Measurements from ENCODE around the gene ROR2. TPM values are rescaled to one million over a fixed set of nuclear protein-coding genes. Genes with fewer than 3 reads are reported as not detected.

The ROR2 gene
- total RNA-seq, 3 donors from 2014 or later: 0.10 to 0.16 (median 0.11) TPM

DNA sequence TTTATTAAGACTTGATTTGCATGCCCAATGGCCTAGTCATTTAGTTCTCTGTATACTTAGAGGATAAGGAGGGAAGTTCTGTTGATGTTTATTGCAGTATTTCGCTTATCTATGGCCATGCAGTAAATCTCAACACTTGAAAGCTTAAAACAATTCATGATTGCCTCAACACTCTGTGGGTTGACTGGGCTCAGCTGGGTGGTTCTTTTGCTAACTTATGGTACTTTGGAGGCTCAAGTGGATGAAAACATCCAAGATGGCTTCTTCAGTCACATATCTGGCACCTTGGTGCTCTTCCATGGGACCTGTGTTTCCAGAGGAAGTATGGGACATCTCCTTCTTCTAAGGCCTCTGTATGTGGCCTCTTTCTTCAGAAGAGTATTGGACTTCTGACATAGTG lies 10.3 kb upstream of the ROR2 start:
- Mint-ChIP-seq H3K27me3 (ENCODE audit: low read depth) (peaks cover 4% of the 10 kb centered on the region), H3K4me1 (ENCODE audit: low read depth) (no peaks in the 10 kb centered on the region), H3K36me3 (ENCODE audit: insufficient read depth) (no peaks in the 10 kb centered on the region), H3K4me3 (no peak overlapping the region), H3K9me3 (peaks cover 6% of the 10 kb centered on the region)
- DNase-seq (no peak), ATAC-seq (no peak)

DNA sequence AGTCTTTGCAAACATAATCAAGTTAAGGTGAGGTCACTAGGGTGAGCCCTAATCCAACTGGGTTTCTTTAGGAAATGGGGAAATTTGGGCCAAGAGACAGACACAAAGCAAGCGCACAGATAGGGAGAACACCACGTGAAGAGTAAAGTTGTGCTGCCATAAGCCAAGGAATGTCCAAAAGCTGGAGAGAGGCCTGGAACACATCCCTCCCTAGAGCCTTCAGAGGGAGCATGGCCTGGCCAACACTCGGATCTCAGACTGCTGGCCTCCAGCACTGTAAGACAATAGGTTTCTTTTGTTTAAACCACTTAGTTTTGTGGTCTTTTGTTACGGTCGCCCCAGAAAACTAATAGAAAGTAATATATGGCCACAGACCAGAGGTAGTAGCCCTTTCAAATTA lies 8.1 kb upstream of the ROR2 start:
- H3K4me1 Mint-ChIP-seq (ENCODE audit: low read depth): peaks cover 3% of the 10 kb centered on the region
- H3K27me3 Mint-ChIP-seq (ENCODE audit: low read depth): peaks cover 23% of the 10 kb centered on the region
- H3K36me3 Mint-ChIP-seq (ENCODE audit: insufficient read depth): no peaks in the 10 kb centered on the region
- peaks cover 6% of the 10 kb centered on the region for H3K9me3 Mint-ChIP-seq
- no peak overlapping the region for H3K4me3 Mint-ChIP-seq
- no peak for ATAC-seq
- DNase-seq: no peak

DNA sequence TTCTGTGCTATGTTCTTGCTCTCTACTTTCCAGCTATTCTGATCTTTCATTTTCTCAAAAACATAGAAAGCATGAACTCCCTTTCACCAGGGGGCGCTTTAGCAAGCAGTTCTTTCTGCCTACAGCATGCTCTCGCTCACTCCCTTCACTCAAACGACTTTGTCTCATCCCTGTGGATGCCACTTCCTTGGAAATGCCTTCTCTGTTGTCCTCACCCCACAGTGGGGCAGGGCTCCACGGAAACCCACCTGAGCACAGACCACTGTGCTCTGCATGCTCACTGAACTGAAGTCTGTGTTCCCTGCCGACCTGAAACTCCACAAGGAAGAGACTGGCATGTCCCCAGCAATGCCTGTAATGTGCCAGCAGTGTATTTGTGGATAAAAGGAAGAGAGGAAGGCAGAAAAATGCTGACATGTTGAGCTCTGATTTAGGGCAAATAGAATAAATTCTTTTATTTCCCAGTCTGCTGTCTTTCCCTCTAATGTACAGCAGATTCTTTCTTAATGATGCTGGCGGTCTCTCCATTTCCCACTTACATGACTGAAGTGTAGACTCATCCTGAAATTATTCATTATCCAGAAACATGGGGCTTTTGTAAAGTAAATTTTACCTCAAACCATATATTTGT lies 4.9 kb upstream of the ROR2 start:
- H3K4me3 Mint-ChIP-seq: no peak overlapping the region
- H3K9me3 Mint-ChIP-seq: peaks cover 2% of the 10 kb centered on the region
- H3K27me3 Mint-ChIP-seq (ENCODE audit: low read depth): peaks cover 48% of the 10 kb centered on the region
- DNase-seq: no peak
- H3K4me1 Mint-ChIP-seq (ENCODE audit: low read depth): peaks cover 9% of the 10 kb centered on the region
- H3K36me3 Mint-ChIP-seq (ENCODE audit: insufficient read depth): no peaks in the 10 kb centered on the region
- ATAC-seq: no peak

DNA sequence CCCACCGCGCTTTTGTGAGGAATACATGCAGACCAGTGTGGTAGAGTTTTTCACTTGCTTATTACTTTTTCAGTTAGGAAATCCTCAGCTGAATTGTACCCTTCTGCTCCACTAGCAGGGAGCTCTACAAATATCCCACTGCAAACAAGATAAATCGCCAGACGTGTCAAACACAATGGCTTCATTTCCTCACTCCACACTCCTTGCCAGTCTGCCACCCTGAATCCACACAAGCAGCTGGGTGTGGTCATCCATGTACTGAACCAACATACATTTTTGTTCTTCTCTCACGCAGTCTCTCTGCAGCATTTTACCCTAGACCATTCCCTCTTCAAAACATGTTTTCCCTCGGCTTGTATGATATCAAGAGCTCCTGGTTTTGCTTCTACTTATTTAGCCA lies 3.7 kb upstream of the ROR2 start:
- peaks cover 9% of the 10 kb centered on the region for H3K4me1 Mint-ChIP-seq (ENCODE audit: low read depth)
- H3K9me3 Mint-ChIP-seq: peaks cover 2% of the 10 kb centered on the region
- DNase-seq (no peak), ATAC-seq (no peak)
- H3K4me3 Mint-ChIP-seq: no peak overlapping the region
- no peaks in the 10 kb centered on the region for H3K36me3 Mint-ChIP-seq (ENCODE audit: insufficient read depth)
- H3K27me3 Mint-ChIP-seq (ENCODE audit: low read depth): peaks cover 48% of the 10 kb centered on the region

DNA sequence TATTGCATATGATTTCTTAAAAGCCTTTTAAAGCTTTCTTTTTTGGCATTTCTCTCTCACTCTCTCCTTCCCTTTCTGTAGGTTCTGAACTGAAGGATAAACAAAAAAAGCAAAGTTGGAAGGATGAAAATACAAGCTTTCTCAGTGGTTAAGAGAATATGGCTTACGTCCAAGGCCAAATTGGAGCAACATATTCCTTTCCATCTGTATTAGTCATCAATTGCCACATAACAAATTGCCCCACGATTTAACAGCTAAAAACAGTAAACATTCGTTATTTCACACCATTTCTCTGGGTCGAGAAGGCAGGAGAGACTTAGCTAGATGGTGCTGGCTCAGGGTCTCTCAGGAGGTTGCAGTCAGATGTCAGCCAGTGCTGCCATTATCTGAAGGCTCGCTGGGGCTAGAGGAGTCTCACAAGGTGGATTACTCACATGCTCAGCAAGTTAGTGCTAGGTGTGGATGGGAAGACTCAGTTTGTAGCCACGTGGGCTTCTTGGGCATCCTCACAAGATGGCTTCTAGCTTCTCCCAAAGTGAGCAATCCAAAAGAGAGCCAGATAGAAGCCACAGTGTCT lies 2.0 kb upstream of the ROR2 start:
- DNase-seq: no peak
- ATAC-seq: no peak
- H3K4me1 Mint-ChIP-seq (ENCODE audit: low read depth): peaks cover 9% of the 10 kb centered on the region
- H3K27me3 Mint-ChIP-seq (ENCODE audit: low read depth): peaks cover 59% of the 10 kb centered on the region
- H3K4me3 Mint-ChIP-seq: no peak overlapping the region
- peaks cover 2% of the 10 kb centered on the region for H3K9me3 Mint-ChIP-seq
- no peaks in the 10 kb centered on the region for H3K36me3 Mint-ChIP-seq (ENCODE audit: insufficient read depth)

DNA sequence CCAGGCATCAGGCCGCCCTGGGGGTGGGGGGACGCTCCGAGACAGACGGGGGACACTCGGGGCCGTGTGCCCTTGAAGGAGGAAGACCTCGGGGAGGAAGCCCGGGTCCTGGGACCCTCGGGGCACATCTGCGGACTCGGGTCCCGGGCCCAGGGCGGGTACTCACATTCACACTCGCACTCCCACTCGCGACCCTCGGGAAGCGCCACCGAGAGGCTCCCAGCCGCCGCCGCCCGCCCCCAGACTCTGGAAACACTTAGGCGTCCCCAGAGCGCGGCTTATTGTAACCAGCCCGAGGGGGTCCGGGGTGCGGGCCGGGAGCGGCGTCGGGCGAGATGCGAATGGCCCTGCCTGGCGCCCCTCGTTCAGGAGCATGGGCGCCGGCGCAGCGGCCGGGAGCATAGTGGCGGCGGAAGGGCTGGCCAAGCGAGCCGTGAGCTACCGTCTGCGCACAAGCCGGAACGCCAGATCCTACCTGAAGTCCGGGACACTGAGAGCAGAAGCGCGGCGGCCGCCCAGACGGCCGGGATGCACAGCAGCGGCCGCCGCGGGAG lies 559 bp downstream of the ROR2 start:
- Mint-ChIP-seq H3K9me3 (peaks cover 2% of the 10 kb centered on the region), H3K4me3 (no peak overlapping the region), H3K27me3 (ENCODE audit: low read depth) (peaks cover 65% of the 10 kb centered on the region), H3K36me3 (ENCODE audit: insufficient read depth) (no peaks in the 10 kb centered on the region), H3K4me1 (ENCODE audit: low read depth) (peaks cover 6% of the 10 kb centered on the region)
- DNase-seq (no peak), ATAC-seq (peak; percentile 27 to 32)

DNA sequence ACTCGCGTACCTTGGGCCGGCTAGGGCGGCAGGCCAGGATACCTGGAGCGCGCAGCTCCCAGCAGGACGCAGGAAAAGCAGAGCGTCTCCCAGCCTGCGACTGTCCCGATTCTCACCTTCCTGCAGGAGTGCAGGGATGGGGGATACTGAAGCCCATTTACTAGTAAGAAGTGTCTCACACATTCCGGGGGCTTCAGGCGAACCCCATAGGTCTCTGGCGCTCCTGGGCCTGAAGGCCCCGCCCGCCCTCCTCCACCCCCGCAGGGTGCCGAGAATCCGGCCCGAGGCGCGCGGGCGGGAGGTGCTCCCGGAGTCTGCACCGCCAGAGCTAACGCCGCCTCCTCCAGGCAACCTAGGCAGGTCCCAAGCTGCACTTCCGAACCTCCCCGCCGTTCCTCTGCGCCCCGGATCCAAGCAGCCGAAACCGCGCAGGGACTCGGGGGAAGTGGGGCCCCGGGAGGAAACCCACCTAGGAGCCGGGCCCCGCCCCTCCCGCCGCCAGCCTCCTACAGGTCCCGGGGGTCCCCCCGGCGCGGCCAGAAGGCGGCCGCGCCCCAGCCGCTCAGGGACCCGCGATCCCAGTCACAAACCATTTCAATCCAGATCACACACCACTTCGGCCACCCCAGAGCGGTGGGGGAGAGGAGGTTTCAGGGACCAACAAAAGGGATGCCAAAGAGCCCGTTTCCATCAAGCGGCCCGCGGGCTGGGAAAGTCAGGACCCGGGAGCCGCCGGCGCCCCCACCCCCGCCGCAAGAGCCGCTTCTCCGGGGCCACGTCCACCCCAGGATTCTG lies 1.2 kb downstream of the ROR2 start:
- ATAC-seq (peak; percentile 49), DNase-seq (no peak)
- peaks cover 64% of the 10 kb centered on the region for H3K27me3 Mint-ChIP-seq (ENCODE audit: low read depth)
- no peak overlapping the region for H3K4me3 Mint-ChIP-seq
- no peaks in the 10 kb centered on the region for H3K36me3 Mint-ChIP-seq (ENCODE audit: insufficient read depth)
- H3K4me1 Mint-ChIP-seq (ENCODE audit: low read depth): peaks cover 6% of the 10 kb centered on the region
- H3K9me3 Mint-ChIP-seq: peaks cover 2% of the 10 kb centered on the region

DNA sequence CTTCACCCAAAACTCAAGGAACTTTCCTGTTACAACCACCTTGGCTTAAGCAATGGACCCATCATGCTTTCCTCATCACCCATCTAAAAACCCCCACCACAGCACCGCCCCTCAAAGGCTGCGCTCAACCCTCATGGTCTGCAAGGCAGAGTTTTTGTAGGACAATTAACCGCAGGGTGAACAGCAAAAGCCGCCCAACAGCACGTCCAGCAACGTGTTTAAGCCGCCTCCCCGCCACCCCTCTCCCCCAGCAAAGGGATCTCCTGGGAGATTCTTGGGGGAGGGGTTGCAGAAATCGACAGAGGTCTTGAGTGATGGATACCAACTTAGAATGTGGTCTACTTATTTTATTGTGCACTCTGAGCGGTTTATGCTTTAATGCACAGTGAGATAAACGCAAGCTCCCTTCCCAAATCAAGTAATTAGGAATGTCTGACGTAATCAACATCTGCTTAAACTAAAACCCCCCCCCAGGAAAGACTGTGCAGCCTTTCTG lies 1.9 kb downstream of the ROR2 start:
- no peak for DNase-seq
- H3K4me1 Mint-ChIP-seq (ENCODE audit: low read depth): peaks cover 6% of the 10 kb centered on the region
- peaks cover 64% of the 10 kb centered on the region for H3K27me3 Mint-ChIP-seq (ENCODE audit: low read depth)
- no peaks in the 10 kb centered on the region for H3K36me3 Mint-ChIP-seq (ENCODE audit: insufficient read depth)
- ATAC-seq: no peak
- peaks cover 2% of the 10 kb centered on the region for H3K9me3 Mint-ChIP-seq
- no peak overlapping the region for H3K4me3 Mint-ChIP-seq

DNA sequence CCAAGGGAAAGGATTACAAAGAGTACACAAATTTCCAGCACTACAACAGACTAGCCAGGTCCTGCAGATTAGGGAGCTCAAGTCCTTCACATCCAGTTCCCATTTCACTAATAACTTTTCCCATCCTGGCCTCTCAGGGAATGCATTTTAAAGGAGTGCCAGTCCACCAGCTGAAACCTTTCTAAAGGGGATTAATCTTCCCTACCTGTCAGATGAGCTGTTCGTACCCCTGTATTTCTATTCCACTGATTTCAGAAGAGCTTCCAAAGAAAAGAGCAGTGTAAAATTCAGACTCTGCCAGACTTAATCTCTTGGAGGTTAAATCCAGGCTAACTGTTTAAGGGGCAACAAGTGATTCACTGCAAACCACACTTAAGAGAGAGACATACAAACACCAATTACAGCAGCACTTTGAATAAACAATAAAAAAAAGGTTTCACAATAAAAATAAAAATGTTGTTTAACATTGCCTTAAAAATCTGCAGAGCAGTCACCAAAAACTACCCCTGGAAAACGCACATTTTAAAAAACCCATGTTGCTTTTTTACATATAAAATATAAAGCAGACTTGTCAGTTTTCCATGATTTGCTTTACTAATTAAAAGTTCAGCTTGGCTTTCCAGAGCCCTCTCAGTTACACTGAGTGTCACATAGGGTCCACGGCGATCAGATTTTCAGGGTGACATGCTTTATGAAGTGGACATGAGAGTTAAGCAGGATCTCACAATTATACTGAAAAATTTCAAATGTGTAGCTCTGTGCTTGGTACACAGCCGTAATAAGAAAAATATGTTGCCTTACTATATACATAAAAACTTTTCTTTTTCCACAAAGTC lies 3.2 kb downstream of the ROR2 start:
- H3K27me3 Mint-ChIP-seq (ENCODE audit: low read depth): peaks cover 57% of the 10 kb centered on the region
- H3K36me3 Mint-ChIP-seq (ENCODE audit: insufficient read depth): no peaks in the 10 kb centered on the region
- DNase-seq: no peak
- H3K9me3 Mint-ChIP-seq: no peaks in the 10 kb centered on the region
- ATAC-seq: no peak
- H3K4me3 Mint-ChIP-seq: no peak overlapping the region
- peaks cover 6% of the 10 kb centered on the region for H3K4me1 Mint-ChIP-seq (ENCODE audit: low read depth)

DNA sequence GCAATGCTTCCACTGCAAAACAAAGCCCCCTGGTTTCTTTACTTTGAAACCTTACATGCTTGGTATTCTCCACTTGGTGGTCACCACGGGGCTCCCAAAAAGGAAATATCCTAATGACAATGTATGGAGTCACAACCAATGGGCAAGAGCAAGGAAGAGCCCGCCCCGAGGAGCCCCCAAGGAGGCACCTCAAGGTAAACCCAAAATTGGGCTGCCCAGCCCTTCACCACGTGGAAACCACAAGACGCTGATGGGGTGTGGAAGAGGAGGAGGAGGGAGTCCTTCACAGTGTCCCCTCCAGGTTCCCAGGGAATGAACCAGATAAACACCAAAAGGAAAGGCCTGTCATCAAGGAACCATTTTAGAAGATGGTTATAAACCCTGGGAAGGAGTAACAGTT lies 3.8 kb downstream of the ROR2 start:
- no peaks in the 10 kb centered on the region for H3K36me3 Mint-ChIP-seq (ENCODE audit: insufficient read depth)
- H3K9me3 Mint-ChIP-seq: no peaks in the 10 kb centered on the region
- ATAC-seq (no peak), DNase-seq (no peak)
- H3K4me3 Mint-ChIP-seq: no peak overlapping the region
- H3K27me3 Mint-ChIP-seq (ENCODE audit: low read depth): peaks cover 52% of the 10 kb centered on the region
- H3K4me1 Mint-ChIP-seq (ENCODE audit: low read depth): peaks cover 6% of the 10 kb centered on the region

DNA sequence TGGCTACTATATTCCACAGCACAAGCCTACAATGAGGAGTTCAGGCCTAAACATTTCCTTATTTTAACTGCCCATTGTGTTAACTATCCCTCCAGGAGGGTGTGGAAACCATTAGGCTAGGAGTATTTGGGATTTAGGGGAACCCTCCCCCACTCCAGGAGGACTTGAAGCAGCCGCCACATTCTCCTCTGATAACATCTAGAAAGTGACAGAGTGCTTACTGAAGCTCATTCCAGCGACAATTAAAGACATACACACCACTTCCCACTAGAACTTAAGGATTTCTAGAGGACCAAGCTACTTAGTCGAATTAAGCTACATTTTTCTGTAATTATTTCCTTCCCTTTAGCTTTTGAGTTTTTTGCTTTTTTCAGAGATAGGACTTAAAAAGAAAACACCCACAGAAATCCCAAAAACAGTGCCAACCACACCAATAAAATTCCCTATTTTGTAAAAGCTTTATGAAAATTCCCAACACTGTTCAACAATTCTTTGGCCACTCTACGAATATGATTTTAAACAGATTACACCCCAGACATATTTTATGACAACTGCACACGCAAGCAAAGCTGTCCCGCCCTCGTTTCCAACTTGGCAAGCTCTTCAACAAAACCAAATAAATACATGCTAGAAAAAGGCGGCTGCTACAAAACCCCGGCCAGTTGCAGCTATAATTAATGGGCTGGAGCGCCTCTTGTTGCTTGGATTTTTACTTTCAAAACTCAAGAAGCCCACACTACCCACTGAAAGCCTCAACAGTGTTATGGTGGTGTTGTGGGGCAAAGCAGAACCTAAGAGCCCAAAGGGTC lies 4.5 kb downstream of the ROR2 start:
- DNase-seq (no peak), ATAC-seq (no peak)
- peaks cover 45% of the 10 kb centered on the region for H3K27me3 Mint-ChIP-seq (ENCODE audit: low read depth)
- H3K4me1 Mint-ChIP-seq (ENCODE audit: low read depth): peaks cover 2% of the 10 kb centered on the region
- H3K4me3 Mint-ChIP-seq: no peak overlapping the region
- H3K9me3 Mint-ChIP-seq: no peaks in the 10 kb centered on the region
- no peaks in the 10 kb centered on the region for H3K36me3 Mint-ChIP-seq (ENCODE audit: insufficient read depth)

DNA sequence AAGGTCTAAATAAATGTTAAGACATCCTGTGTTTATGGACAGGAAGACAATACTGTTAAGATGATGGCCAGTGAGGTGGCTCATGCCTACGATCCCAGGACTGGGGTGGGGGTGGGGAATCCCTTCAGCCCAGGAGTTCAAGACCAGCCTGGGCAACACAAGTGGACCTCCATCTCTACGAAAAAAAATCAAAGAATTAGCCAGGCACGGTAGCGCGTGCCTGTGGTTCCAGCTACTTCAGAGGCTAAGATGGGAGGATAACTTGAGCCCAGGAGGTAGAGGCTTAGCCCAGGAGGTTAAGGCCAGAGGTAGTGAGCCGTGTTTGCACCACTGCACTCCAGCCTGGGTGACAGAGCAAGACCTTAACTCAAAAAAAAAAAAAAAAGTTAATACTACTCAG lies 5.3 kb downstream of the ROR2 start:
- Mint-ChIP-seq H3K4me1 (ENCODE audit: low read depth) (no peaks in the 10 kb centered on the region), H3K36me3 (ENCODE audit: insufficient read depth) (no peaks in the 10 kb centered on the region), H3K9me3 (no peaks in the 10 kb centered on the region), H3K4me3 (no peak overlapping the region), H3K27me3 (ENCODE audit: low read depth) (peaks cover 43% of the 10 kb centered on the region)
- ATAC-seq (no peak), DNase-seq (no peak)

All from activated T-cell treated with anti-CD3 and anti-CD28 coated beads, Interleukin-2, amount 50 U/mL, for 4 hours (primary cell).